Right atrium auricular region (tissue), 2 donors: ENCODE measurements around the gene RAMACL. TPM values are rescaled to one million over a fixed set of nuclear protein-coding genes. Genes with fewer than 3 reads are reported as not detected.
A peak's percentile ranks its signal among the peaks of the same experiment; 100 is the strongest.
"Not testable (repeated sequence)": the region's sequence is repeated elsewhere in the genome, so short reads cannot be mapped to it uniquely, and the experiment has no call there.

Experiments used
- DNase-seq: peaks from one replicate; pipeline ENCODE4 v3.0.0-alpha.2; 2019; ENCODE audit warnings: low spot score
- H3K27ac ChIP-seq, 2 donors: fragments of 200-600 bp; sonication (generic); 1 replicate in 1 of 2; 2 replicates in 1 of 2; pipeline ENCODE4 v1.5.1; 2016 to 2019
- H3K27me3 ChIP-seq, 2 donors: fragments of 200-600 bp; sonication (generic); one replicate each; pipeline versions ENCODE4 v1.5.1 to v1.6.0; 2017 to 2019
- H3K36me3 ChIP-seq: fragments of 200-600 bp; sonication (generic); one replicate; pipeline ENCODE4 v1.5.1; 2016
- H3K4me1 ChIP-seq, 2 donors: fragments of 200-600 bp; sonication (generic); one replicate each; pipeline versions ENCODE4 v1.5.1 to v1.6.0; 2017 to 2019
- H3K4me3 ChIP-seq, 2 donors: fragments of 200-600 bp; sonication (generic); 1 replicate in 1 of 2; 2 replicates in 1 of 2; pipeline ENCODE4 v1.5.1; 2017 to 2019; ENCODE audit warnings: mild to moderate bottlenecking in 1 of 2, moderate library complexity in 1 of 2
- H3K9me3 ChIP-seq, 2 donors: fragments of 200-600 bp; sonication (generic); one replicate each; pipeline ENCODE4 v1.5.1; 2019
- total RNA-seq, 2 donors: library from RNA; depleted of rRNA; stranded (reverse); fragments of >200 nt; gene quantifications; one replicate each; pipeline ENCODE4 v1.1.0, GENCODE V29; 2016
- TF ChIP-seq, protein P1 (sequence below), 2 donors: fragments of 200-600 bp; sonication (generic); IDR thresholded peaks; one replicate each; pipeline ENCODE4 v1.5.1; 2019; ENCODE audit warnings: antibody characterized with exemption in 2 of 2

The RAMACL gene
- total RNA-seq = under 1 TPM; 0.20 to 0.52 TPM

DNA sequence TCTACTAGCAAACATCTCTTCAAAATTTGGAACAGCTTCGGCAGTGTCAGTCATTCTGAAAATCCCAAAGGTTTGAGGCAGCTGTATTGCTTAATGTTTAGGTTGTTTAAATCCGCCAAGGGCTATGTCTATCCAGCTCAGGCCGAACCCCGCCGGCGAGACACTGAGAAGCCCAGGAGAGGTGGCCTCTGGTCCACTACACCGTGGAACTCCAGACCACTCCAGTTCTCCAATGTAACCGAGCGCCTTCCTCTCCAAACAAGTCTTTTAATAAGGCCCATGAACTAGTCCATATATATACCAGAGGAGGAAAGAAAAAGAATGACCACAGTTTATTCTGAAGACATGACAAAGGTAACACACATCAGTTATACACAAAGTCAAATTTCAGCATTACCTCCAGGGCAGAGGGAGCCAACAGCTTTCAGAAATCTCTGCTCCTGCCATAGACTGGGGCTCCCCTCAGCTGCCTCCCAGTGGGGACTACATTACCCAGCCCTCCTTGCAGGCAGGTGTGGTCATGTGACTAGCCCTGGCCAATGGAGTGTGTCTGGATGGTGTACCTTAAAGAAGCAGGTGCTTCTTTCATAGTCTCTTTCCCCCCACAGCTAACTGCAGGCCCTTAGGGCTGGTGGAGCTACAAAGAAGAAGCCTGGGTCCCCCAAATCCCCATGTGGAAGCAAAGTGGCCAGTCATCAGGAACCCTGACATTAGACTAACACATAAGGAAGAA lies at the start of gene RAMACL:
TSS of gene RAMACL (minus strand) at position 255 of the 733 bp plus-strand sequence. CDS start at position 54, 201 bp downstream.
- Histone ChIP-seq H3K4me3 (no peak within 1 kb of the TSS), H3K27ac (no peak within 1 kb of the TSS), H3K9me3 (no peaks in the 10 kb centered on the region), H3K4me1 (peaks cover 0 to 32% of the 10 kb centered on the region in 2 donors), H3K36me3 (no peaks in the 10 kb centered on the region), H3K27me3 (no peaks in the 10 kb centered on the region)
- TF ChIP-seq, protein P1, sequence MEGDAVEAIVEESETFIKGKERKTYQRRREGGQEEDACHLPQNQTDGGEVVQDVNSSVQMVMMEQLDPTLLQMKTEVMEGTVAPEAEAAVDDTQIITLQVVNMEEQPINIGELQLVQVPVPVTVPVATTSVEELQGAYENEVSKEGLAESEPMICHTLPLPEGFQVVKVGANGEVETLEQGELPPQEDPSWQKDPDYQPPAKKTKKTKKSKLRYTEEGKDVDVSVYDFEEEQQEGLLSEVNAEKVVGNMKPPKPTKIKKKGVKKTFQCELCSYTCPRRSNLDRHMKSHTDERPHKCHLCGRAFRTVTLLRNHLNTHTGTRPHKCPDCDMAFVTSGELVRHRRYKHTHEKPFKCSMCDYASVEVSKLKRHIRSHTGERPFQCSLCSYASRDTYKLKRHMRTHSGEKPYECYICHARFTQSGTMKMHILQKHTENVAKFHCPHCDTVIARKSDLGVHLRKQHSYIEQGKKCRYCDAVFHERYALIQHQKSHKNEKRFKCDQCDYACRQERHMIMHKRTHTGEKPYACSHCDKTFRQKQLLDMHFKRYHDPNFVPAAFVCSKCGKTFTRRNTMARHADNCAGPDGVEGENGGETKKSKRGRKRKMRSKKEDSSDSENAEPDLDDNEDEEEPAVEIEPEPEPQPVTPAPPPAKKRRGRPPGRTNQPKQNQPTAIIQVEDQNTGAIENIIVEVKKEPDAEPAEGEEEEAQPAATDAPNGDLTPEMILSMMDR (IDR thresholded peaks at IDR 0.05) = no peak
- no peak for DNase-seq

GRCh38 chr6:166635013-166635970 lies 48.8 kb upstream of the RAMACL start:
- no peaks in the 10 kb centered on the region for H3K36me3 ChIP-seq
- H3K9me3 ChIP-seq = no peaks in the 10 kb centered on the region
- TF ChIP-seq, protein P1 (IDR thresholded peaks at IDR 0.05) = no peak
- no peak for DNase-seq
- no peaks in the 10 kb centered on the region for H3K27me3 ChIP-seq
- H3K4me1 ChIP-seq = peaks cover 0 to 69% of the 10 kb centered on the region in 2 donors
- peak overlapping the region; percentile 54 to 64 for H3K27ac ChIP-seq
- no peak overlapping the region for H3K4me3 ChIP-seq

GRCh38 chr6:166634581-166634980 lies 48.1 kb upstream of the RAMACL start:
- H3K4me1 ChIP-seq = peaks cover 0 to 62% of the 10 kb centered on the region in 2 donors
- not testable (repeated sequence) for DNase-seq, H3K4me3 ChIP-seq, H3K9me3 ChIP-seq, H3K36me3 ChIP-seq, H3K27me3 ChIP-seq
- H3K27ac ChIP-seq = peak overlapping the region; percentile 74 to 75

- Histone ChIP-seq H3K36me3 (no peaks in the 10 kb centered on the region), H3K27ac (peak overlapping the region; percentile 74 to 75), H3K27me3 (no peaks in the 10 kb centered on the region), H3K9me3 (no peaks in the 10 kb centered on the region), H3K4me3 (no peak overlapping the region), H3K4me1 (peaks cover 0 to 65% of the 10 kb centered on the region in 2 donors)
- TF ChIP-seq, protein P1 (IDR thresholded peaks at IDR 0.05) = no peak
- DNase-seq = peak; percentile 69
Observed at GRCh38 chr6:166633732-166634535, 47.5 kb upstream of the RAMACL start.

GRCh38 chr6:166632731-166633130 lies 46.3 kb upstream of the RAMACL start:
- Histone ChIP-seq H3K4me3 (no peak overlapping the region), H3K36me3 (no peaks in the 10 kb centered on the region), H3K27me3 (no peaks in the 10 kb centered on the region), H3K4me1 (peaks cover 0 to 62% of the 10 kb centered on the region in 2 donors), H3K27ac (peak overlapping the region; percentile 74 to 75), H3K9me3 (no peaks in the 10 kb centered on the region)
- TF ChIP-seq, protein P1 (IDR thresholded peaks at IDR 0.05) = no peak
- no peak for DNase-seq
